Metanephros (tissue), 1 donor: ENCODE results near the gene TPH2. TPM values are rescaled to one million over a fixed set of nuclear protein-coding genes. Genes with fewer than 3 reads are reported as not detected.

ENCODE experiments used
- total RNA-seq: library from RNA; depleted of rRNA; stranded (reverse); fragments of >200 nt; gene quantifications from one replicate; pipeline ENCODE4 v1.2.3, GENCODE V29; 2014

Gene TPH2
- not detected for total RNA-seq

GRCh38 chr12:71938728-71939385 lies at the start of gene TPH2:
Gene TPH2, plus strand, starts transcription at chr12:71938845. Its CDS starts 142 bp downstream, at chr12:71938987.

Other genes starting within 250 kb of the TPH2 start
- 29.0 TPM for gene RAB21, start 184.0 kb upstream of the TPH2 start, total RNA-seq
- gene TBC1D15, start 99.1 kb upstream of the TPH2 start, total RNA-seq = 31.9 TPM